ENCODE measurements around the gene RPS6KA1. TPM values are rescaled to one million over a fixed set of nuclear protein-coding genes. Genes with fewer than 3 reads are reported as not detected.

RPS6KA1 gene
- total and polyA plus RNA-seq, 2 of the 4 experiments (the other 2 are of a cell fraction), result 3.6 to 6.3 TPM

GRCh38 chr1:26530895-26531598, 1.5 kb downstream of the RPS6KA1 start:
- Histone ChIP-seq H3K56ac (ENCODE audit: extremely low read depth, insufficient read depth, low read length) (no peak overlapping the region), H2BK20ac (ENCODE audit: low read depth, low read length) (no peak overlapping the region), H2AFZ (replicated peaks; ENCODE audit: low read length, poor library complexity) (peak overlapping the region; percentile 53), H2AK5ac (ENCODE audit: low read depth, low read length) (no peak overlapping the region), H3K27me3 (ENCODE audit: control insufficient read depth, insufficient read depth, low read length) (no peaks in the 10 kb centered on the region; the same call in 1 of the 2 replicates), H4K5ac (ENCODE audit: low read depth, low read length) (no peak overlapping the region), H3K27ac (ENCODE audit: insufficient read depth, low read length) (no peak overlapping the region), H3K9me1 (ENCODE audit: insufficient read depth, low read length) (peaks cover 3% of the 10 kb centered on the region; the same call in 1 of the 2 replicates), H3K36me3 (ENCODE audit: control insufficient read depth, insufficient read depth, low read length) (no peaks in the 10 kb centered on the region), H4K8ac (ENCODE audit: low read depth in 2 of 2, low read length in 2 of 2) (no peak overlapping the region), H3K9me3 (ENCODE audit: control insufficient read depth, insufficient read depth, low read length) (no peaks in the 10 kb centered on the region), H3K4me2 (ENCODE audit: low read depth, low read length) (no peak overlapping the region), H2BK120ac (ENCODE audit: low read depth, low read length) (no peak overlapping the region), H3K14ac (replicated peaks; ENCODE audit: low read depth, low read length) (no peak overlapping the region), H3K4me3 (ENCODE audit: insufficient read depth, low read depth, low read length) (no peak overlapping the region), H2BK15ac (ENCODE audit: low read depth, low read length) (no peak overlapping the region), H4K91ac (ENCODE audit: insufficient read depth, low read depth, low read length) (no peak overlapping the region), H3K18ac (ENCODE audit: low read depth, low read length) (no peak overlapping the region), H3K4ac (ENCODE audit: low read depth, low read length) (no peak overlapping the region), H3K4me1 (ENCODE audit: control insufficient read depth, insufficient read depth, low read length) (peaks cover 4% of the 10 kb centered on the region; the same call in 1 of the 2 replicates), H3K23ac (ENCODE audit: low read depth, low read length) (no peak overlapping the region), H2BK5ac (ENCODE audit: low read depth, low read length, poor library complexity, severe bottlenecking) (no peak overlapping the region), H2AK9ac (replicated peaks; ENCODE audit: low read depth, low read length, poor library complexity) (no peak overlapping the region), H3K9ac (ENCODE audit: low read depth, low read length) (no peak overlapping the region), H4K20me1 (ENCODE audit: insufficient read depth, low read length) (no peaks in the 10 kb centered on the region), H3K79me1 (ENCODE audit: low read depth in 1 of 2, low read length in 2 of 2) (0 out of 4 replicates have a peak, but pooled peaks cover 0 to 6% of the 10 kb centered on the region in 2 experiments)
- TF ChIP-seq RCOR1 (IDR thresholded peaks at IDR 0.05; ENCODE audit: insufficient replicate concordance, low read length) (no peak), USF2 (IDR thresholded peaks at IDR 0.05; ENCODE audit: low read depth, low read length) (no peak), FOS (IDR thresholded peaks at IDR 0.05; ENCODE audit: low read depth, low read length) (no peak), CTCF (conservative IDR thresholded peaks at IDR 0.05; ENCODE audit: low read depth, low read length) (peak; percentile 19; the same call in 1 of the 2 replicates)
- ChIA-PET CTCF (interaction anchor here (0.7 kb wide), 1 partner anchor 31 kb away, joined by 4 read pairs; no protein-coding TSS in a partner anchor), POLR2A (ENCODE audit: unreplicated experiment) (no interaction called here)
- dilution Hi-C loops (cut with HindIII; ENCODE audit: low sequenced_read_pairs, unreplicated experiment) (no loop called here), in situ Hi-C loops (cut with MboI; ENCODE audit: low sequenced_read_pairs) (no loop called here), intact Hi-C loops (cut with micrococcal nuclease) (no loop called here)
- 53% methylated on average over 3 of the region's 9 CpGs; no CpG with 5 or more reads in 1 of the 2 experiments for WGBS, 2 experiments (ENCODE audit: extremely low coverage in 2 of 2, insufficient read length in 1 of 2)
- DNase-seq (peak; percentile 48), ATAC-seq (ENCODE audit: low read depth) (peak; percentile 6; the same call in 1 of the 2 replicates)
- BruUV-seq (replicated peaks), result no TSS peak
